Uterus (tissue), 2 donors: ENCODE results near the gene TBCE.

Experiments
- POLR2A ChIP-seq, 2 donors: fragments of 450-650 bp; IDR thresholded peaks; one replicate each; pipeline ENCODE4 v1.6.1; 2016; ENCODE audit warnings: antibody characterized with exemption in 2 of 2, mild to moderate bottlenecking in 1 of 2, moderate library complexity in 1 of 2
- TF ChIP-seq, protein P1 (sequence below), 4 experiments: fragments of 200-600 bp in 2 of 4; fragments of 450-650 bp in 2 of 4; sonication (generic) in 2 of 4; IDR thresholded peaks; one replicate each; pipeline ENCODE4 v1.5.1; 2016 to 2019; ENCODE audit warnings: antibody characterized with exemption in 4 of 4, mild to moderate bottlenecking in 2 of 4, moderate library complexity in 1 of 4

DNA sequence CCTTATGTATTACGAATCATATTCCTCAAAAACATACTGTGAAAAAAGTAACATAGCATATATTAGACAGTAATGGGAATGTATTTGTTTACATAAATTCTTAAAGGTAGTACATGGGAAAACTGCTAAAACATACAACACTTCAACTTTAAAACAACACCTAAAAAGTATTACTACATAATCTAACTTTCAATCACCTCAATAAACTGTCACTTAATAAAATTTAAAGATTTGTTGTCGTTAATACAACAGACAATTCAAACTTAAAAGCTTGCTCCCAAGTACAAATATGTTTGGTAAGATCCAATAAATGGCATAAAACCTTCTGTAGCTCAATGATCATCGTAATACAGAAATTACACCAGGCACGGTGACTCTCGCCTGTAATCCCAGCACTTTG lies 42.9 kb upstream of the TBCE start:
- TF ChIP-seq, protein P1, sequence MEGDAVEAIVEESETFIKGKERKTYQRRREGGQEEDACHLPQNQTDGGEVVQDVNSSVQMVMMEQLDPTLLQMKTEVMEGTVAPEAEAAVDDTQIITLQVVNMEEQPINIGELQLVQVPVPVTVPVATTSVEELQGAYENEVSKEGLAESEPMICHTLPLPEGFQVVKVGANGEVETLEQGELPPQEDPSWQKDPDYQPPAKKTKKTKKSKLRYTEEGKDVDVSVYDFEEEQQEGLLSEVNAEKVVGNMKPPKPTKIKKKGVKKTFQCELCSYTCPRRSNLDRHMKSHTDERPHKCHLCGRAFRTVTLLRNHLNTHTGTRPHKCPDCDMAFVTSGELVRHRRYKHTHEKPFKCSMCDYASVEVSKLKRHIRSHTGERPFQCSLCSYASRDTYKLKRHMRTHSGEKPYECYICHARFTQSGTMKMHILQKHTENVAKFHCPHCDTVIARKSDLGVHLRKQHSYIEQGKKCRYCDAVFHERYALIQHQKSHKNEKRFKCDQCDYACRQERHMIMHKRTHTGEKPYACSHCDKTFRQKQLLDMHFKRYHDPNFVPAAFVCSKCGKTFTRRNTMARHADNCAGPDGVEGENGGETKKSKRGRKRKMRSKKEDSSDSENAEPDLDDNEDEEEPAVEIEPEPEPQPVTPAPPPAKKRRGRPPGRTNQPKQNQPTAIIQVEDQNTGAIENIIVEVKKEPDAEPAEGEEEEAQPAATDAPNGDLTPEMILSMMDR (IDR thresholded peaks at IDR 0.05) = no peak
- no peak for TF ChIP-seq POLR2A (IDR thresholded peaks at IDR 0.05)
